ENCODE measurements around the gene IRAG1.

The IRAG1 gene

DNA sequence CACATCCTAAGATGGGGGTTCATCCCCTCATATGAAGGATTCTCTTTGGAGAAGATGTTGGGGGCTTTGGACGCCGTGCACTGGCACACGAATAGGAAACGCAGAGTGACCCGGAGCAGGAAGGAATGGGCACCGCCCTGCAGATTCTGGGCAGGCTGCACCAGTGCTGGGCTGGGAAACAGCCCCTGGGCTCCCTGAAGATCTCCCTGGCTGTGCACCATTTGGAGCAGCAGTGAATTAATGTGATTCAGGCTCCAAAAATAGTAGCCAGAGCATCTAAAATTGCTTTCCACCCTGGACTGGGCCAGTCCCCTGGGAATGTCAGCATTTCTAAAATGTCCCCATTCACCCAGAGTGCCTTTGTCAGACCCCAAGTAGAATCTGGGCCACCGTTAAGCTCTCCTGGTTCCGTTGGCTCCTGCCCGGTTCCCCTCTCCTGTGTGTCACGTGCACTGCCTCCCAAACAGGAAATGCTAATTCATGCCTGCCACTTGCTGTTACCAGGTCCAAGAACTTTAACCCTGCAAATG, 18.6 kb downstream of the IRAG1 start:
- no peak overlapping the region for H3K27ac ChIP-seq

GRCh38 chr11:10674440-10674855, 19.1 kb downstream of the IRAG1 start:
- H3K27ac ChIP-seq, result no peak overlapping the region
- TF ChIP-seq ZFX (IDR thresholded peaks at IDR 0.05; ENCODE audit: borderline replicate concordance), result no peak
- TF ChIP-seq, protein P1, sequence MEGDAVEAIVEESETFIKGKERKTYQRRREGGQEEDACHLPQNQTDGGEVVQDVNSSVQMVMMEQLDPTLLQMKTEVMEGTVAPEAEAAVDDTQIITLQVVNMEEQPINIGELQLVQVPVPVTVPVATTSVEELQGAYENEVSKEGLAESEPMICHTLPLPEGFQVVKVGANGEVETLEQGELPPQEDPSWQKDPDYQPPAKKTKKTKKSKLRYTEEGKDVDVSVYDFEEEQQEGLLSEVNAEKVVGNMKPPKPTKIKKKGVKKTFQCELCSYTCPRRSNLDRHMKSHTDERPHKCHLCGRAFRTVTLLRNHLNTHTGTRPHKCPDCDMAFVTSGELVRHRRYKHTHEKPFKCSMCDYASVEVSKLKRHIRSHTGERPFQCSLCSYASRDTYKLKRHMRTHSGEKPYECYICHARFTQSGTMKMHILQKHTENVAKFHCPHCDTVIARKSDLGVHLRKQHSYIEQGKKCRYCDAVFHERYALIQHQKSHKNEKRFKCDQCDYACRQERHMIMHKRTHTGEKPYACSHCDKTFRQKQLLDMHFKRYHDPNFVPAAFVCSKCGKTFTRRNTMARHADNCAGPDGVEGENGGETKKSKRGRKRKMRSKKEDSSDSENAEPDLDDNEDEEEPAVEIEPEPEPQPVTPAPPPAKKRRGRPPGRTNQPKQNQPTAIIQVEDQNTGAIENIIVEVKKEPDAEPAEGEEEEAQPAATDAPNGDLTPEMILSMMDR (IDR thresholded peaks at IDR 0.05), result no peak

More for the DNA sequence above, 18.6 kb downstream of the IRAG1 start:
- TF ChIP-seq, protein P1 (IDR thresholded peaks at IDR 0.05), result no peak

- H3K27ac ChIP-seq, result no peak overlapping the region
- TF ChIP-seq ZFX (IDR thresholded peaks at IDR 0.05; ENCODE audit: borderline replicate concordance), result no peak
- TF ChIP-seq, protein P1 (IDR thresholded peaks at IDR 0.05), result no peak
These were observed 20.0 kb downstream of the IRAG1 start for GRCh38 chr11:10673501-10674062.

GRCh38 chr11:10670099-10670498, 23.5 kb downstream of the IRAG1 start:
- H3K27ac ChIP-seq, result peak overlapping the region; percentile 46; the same call in 1 of the 2 replicates
- no peak for TF ChIP-seq ZFX (IDR thresholded peaks at IDR 0.05; ENCODE audit: borderline replicate concordance)
- TF ChIP-seq, protein P1 (IDR thresholded peaks at IDR 0.05), result no peak

- TF ChIP-seq, protein P1 (IDR thresholded peaks at IDR 0.05), result no peak
- TF ChIP-seq ZFX (IDR thresholded peaks at IDR 0.05; ENCODE audit: borderline replicate concordance), result no peak
- H3K27ac ChIP-seq, result peak overlapping the region; percentile 46; the same call in 1 of the 2 replicates
These were observed 24.1 kb downstream of the IRAG1 start for GRCh38 chr11:10669258-10670033.

- no peak for TF ChIP-seq ZFX (IDR thresholded peaks at IDR 0.05; ENCODE audit: borderline replicate concordance)
- TF ChIP-seq, protein P1 (IDR thresholded peaks at IDR 0.05), result no peak
- H3K27ac ChIP-seq, result no peak overlapping the region
These were observed 26.1 kb downstream of the IRAG1 start for GRCh38 chr11:10667521-10667885.
